ENCODE measurements around the gene IPMK.

IPMK gene

DNA sequence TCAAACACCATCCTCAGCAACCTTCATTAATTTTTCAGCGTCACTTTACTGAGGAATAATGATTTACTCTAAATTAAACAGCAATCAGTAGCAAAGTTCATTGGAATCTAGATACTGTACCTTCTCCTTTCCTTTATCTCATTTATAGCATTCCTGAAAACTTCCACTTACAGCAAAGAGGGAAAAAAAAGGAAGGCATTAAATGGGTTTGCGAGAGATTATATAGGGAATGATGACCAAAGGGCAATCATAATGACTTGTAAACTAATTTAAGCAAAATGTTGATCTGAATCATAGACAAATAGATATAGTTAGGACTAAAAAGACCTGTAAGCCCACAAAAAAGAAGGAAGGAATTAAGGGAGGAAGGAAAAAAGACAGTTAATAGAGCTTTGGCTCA lies 42.0 kb downstream of the IPMK start:
- DNase-seq (no peak), ATAC-seq (replicated peaks) (no peak)
- peaks cover 0 to under 1% of the 10 kb centered on the region in 2 donors for H3K4me1 Mint-ChIP-seq
- no peaks in the 10 kb centered on the region for H3K27me3 Mint-ChIP-seq
- no peak overlapping the region for H3K4me3 Mint-ChIP-seq
- H3K27ac Mint-ChIP-seq: no peak overlapping the region
- peaks cover 12 to 35% of the 10 kb centered on the region in 2 donors for H3K36me3 Mint-ChIP-seq
- H3K9me3 Mint-ChIP-seq: no peaks in the 10 kb centered on the region

DNA sequence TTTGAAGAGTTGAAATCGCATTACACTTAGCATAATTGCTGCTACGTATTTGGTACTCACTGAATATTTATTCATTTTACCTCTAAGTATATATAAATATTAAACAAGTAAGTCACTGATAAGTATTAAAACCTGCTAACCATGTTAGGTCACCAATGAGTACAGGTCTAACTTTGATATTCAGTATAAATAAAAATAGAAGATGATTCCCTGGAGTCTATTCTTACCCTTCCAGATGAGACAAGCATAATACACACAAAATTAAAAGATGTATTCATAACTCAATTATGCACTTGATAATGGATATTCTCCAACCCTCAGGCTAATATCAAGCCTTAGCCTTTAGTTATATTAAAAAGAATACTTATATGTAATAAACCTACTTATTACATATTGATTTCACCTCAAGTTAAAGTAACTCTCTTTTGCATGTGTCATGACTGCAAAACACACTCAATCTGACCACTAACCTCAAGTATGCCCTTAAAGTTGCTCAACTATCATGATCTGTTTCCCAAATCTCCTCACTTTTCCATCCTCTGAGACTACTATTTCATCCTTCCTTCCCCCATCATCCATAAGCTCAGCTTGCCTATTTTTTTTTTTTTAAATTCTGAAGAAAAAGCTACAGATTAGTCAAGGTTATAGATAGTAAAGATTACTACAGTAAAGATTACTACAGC lies 46.8 kb downstream of the IPMK start:
- H3K36me3 Mint-ChIP-seq: peaks cover 6 to 19% of the 10 kb centered on the region in 2 donors
- no peak overlapping the region for H3K27ac Mint-ChIP-seq
- H3K4me3 Mint-ChIP-seq: no peak overlapping the region

GRCh38 chr10:58219875-58220274 lies 47.8 kb downstream of the IPMK start:
- peaks cover 6 to 17% of the 10 kb centered on the region in 2 donors for H3K36me3 Mint-ChIP-seq
- DNase-seq (no peak), ATAC-seq (replicated peaks) (no peak)
- no peak overlapping the region for H3K27ac Mint-ChIP-seq
- H3K27me3 Mint-ChIP-seq: no peaks in the 10 kb centered on the region
- no peaks in the 10 kb centered on the region for H3K9me3 Mint-ChIP-seq
- H3K4me1 Mint-ChIP-seq: peaks cover 0 to 2% of the 10 kb centered on the region in 2 donors
- H3K4me3 Mint-ChIP-seq: no peak overlapping the region

More for the DNA sequence above, 46.8 kb downstream of the IPMK start:
- DNase-seq (no peak), ATAC-seq (replicated peaks) (no peak)
- no peaks in the 10 kb centered on the region for H3K9me3 Mint-ChIP-seq
- H3K27me3 Mint-ChIP-seq: no peaks in the 10 kb centered on the region
- peaks cover 0 to 2% of the 10 kb centered on the region in 2 donors for H3K4me1 Mint-ChIP-seq

GRCh38 chr10:58217612-58218011 lies 50.1 kb downstream of the IPMK start:
- no peak overlapping the region for H3K4me3 Mint-ChIP-seq
- H3K36me3 Mint-ChIP-seq: peaks cover 16 to 26% of the 10 kb centered on the region in 2 donors
- ATAC-seq (replicated peaks) (no peak), DNase-seq (no peak)
- H3K27me3 Mint-ChIP-seq: no peaks in the 10 kb centered on the region
- H3K9me3 Mint-ChIP-seq: no peaks in the 10 kb centered on the region
- H3K27ac Mint-ChIP-seq: no peak overlapping the region
- peaks cover 0 to 2% of the 10 kb centered on the region in 2 donors for H3K4me1 Mint-ChIP-seq

GRCh38 chr10:58212622-58213021 lies 55.1 kb downstream of the IPMK start:
- Mint-ChIP-seq H3K4me3 (no peak overlapping the region), H3K36me3 (peaks cover 35 to 48% of the 10 kb centered on the region in 2 donors), H3K9me3 (peaks cover 4 to 5% of the 10 kb centered on the region in 2 donors), H3K27ac (no peak overlapping the region), H3K4me1 (no peaks in the 10 kb centered on the region), H3K27me3 (no peaks in the 10 kb centered on the region)
- ATAC-seq (replicated peaks) (no peak), DNase-seq (no peak)

DNA sequence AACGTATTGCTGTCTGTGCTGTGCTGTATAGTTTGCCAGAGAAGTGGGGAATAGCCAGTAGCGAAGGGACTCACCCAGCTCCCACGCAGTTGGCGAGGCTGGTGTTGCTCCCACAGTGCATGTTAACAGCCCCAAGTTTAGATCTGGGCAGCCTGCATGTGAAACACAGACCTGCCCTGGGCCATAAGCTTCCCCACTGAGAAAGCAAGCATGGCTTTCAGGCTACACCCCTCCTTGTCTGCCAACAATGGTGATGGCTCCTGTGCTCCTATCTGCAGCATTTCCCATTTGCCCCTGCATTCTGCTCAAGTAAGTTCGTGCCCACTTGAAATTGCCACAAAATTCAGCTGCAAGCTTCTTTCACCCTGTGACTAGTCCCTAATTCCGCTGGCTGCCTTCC lies 57.5 kb downstream of the IPMK start:
- Mint-ChIP-seq H3K4me1 (no peaks in the 10 kb centered on the region), H3K9me3 (peaks cover 4 to 5% of the 10 kb centered on the region in 2 donors), H3K27me3 (no peaks in the 10 kb centered on the region), H3K27ac (no peak overlapping the region), H3K4me3 (no peak overlapping the region), H3K36me3 (peaks cover 32 to 49% of the 10 kb centered on the region in 2 donors)
- no peak for ATAC-seq (replicated peaks)
- no peak for DNase-seq

DNA sequence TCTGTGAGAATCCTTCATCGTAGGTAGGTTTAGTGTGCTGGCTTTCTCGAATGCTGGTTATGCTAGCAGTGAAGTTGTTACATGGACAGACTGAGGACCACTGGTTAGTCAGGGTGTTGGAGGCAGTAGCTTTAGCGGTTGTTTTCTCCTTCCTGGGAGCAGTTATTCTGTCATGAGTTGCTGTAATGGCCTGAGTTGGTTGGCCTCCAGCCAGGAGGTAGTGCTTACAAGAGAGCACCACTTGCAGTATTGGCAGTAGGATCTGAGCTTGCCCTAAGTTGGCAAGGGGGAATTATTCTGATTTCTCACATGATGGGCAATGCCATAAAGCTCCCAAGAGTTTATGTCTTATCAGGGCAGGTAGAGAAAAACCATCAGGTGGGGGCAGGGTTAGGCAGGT lies 58.0 kb downstream of the IPMK start:
- Mint-ChIP-seq H3K36me3 (peaks cover 28 to 44% of the 10 kb centered on the region in 2 donors), H3K27me3 (no peaks in the 10 kb centered on the region), H3K4me3 (no peak overlapping the region), H3K9me3 (peaks cover 4 to 5% of the 10 kb centered on the region in 2 donors), H3K4me1 (no peaks in the 10 kb centered on the region), H3K27ac (no peak overlapping the region)
- DNase-seq (no peak), ATAC-seq (replicated peaks) (no peak)

GRCh38 chr10:58206251-58206650 lies 61.4 kb downstream of the IPMK start:
- DNase-seq (no peak), ATAC-seq (replicated peaks) (no peak)
- no peak overlapping the region for H3K27ac Mint-ChIP-seq
- H3K4me1 Mint-ChIP-seq: no peaks in the 10 kb centered on the region
- peaks cover 4 to 5% of the 10 kb centered on the region in 2 donors for H3K9me3 Mint-ChIP-seq
- no peak overlapping the region for H3K4me3 Mint-ChIP-seq
- H3K27me3 Mint-ChIP-seq: no peaks in the 10 kb centered on the region
- peaks cover 16 to 31% of the 10 kb centered on the region in 2 donors for H3K36me3 Mint-ChIP-seq

GRCh38 chr10:58201704-58202103 lies 66.0 kb downstream of the IPMK start:
- H3K9me3 Mint-ChIP-seq: no peaks in the 10 kb centered on the region
- ATAC-seq (replicated peaks) (no peak), DNase-seq (no peak)
- peaks cover 4 to 11% of the 10 kb centered on the region in 2 donors for H3K36me3 Mint-ChIP-seq
- H3K27ac Mint-ChIP-seq: no peak overlapping the region
- H3K4me1 Mint-ChIP-seq: no peaks in the 10 kb centered on the region
- H3K4me3 Mint-ChIP-seq: no peak overlapping the region
- H3K27me3 Mint-ChIP-seq: no peaks in the 10 kb centered on the region

DNA sequence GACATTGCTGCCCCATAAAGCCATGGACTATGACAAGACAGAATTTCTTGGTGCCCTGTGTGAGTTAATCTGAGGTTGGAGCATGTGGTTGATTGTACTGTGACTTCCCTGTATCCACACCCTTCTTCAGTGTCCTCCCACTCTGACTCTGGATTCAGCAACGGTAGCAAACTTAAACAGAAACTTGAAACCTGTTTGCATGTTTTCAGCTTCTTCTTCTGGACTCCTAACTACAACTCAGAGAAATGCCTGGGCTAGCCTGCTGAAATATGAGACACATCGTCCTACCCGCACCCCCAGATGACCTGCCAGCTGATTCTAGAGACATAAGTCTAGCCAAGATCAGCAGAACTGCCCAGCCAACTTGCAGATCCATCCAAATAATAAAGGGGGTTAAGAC lies 78.4 kb downstream of the IPMK start:
- ATAC-seq (replicated peaks) (no peak), DNase-seq (no peak)
- no peak overlapping the region for H3K27ac Mint-ChIP-seq
- peaks cover 5 to 6% of the 10 kb centered on the region in 2 donors for H3K4me1 Mint-ChIP-seq
- H3K36me3 Mint-ChIP-seq: peaks cover 1 to 5% of the 10 kb centered on the region in 2 donors
- H3K9me3 Mint-ChIP-seq: no peaks in the 10 kb centered on the region
- peaks cover 5 to 8% of the 10 kb centered on the region in 2 donors for H3K27me3 Mint-ChIP-seq
- H3K4me3 Mint-ChIP-seq: no peak overlapping the region

DNA sequence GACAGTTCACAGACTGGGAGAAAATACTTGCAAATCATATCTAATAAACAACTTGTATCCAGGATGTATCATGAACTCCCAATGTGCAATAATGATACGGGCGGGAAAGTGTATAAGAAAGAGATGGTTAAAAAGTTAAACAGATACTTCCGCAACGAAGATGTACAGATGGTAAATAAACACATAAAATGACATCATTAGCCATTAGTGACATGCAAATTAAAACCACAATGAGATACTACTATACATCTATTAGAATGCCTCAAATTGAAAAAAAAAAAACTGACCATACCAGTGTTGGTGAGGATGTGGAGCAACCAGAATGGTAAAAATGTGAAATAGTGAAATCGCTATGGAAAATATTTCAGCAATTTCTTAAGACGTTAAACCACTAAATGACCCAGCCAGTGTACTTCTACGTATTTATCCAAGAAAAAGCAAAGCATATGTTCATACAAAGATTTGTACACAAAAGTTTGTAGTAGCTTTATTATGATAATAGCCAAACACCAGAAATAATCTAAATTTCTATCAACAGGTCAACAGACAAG lies 83.5 kb downstream of the IPMK start:
- no peak for DNase-seq
- Mint-ChIP-seq H3K27me3 (peaks cover 5 to 8% of the 10 kb centered on the region in 2 donors), H3K4me1 (peaks cover 5 to 6% of the 10 kb centered on the region in 2 donors), H3K9me3 (no peaks in the 10 kb centered on the region), H3K27ac (no peak overlapping the region), H3K4me3 (no peak overlapping the region), H3K36me3 (no peaks in the 10 kb centered on the region)
- no peak for ATAC-seq (replicated peaks)

DNA sequence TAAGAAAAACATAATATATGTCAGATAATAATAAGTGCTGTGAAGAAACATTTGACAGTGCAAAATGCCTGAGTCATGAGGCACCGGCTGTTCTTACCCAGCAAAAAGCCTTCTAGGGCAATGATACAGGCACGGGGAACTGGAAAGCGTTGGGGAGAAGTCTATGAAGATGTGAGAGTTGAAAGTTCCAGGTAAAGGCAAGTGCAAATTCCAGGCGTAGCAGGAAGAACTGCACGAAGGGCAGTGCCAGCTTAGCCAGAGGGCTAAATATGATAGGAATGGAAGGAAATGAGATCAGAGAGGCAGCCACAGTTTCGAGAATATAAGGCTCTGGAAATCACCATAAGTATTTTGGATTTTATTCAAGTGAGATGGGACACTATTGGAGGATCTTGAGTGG lies 87.0 kb downstream of the IPMK start:
- Mint-ChIP-seq H3K4me3 (no peak overlapping the region), H3K9me3 (no peaks in the 10 kb centered on the region), H3K27me3 (peaks cover 0 to under 1% of the 10 kb centered on the region in 2 donors), H3K27ac (no peak overlapping the region), H3K4me1 (no peaks in the 10 kb centered on the region), H3K36me3 (no peaks in the 10 kb centered on the region)
- ATAC-seq (replicated peaks) (no peak), DNase-seq (no peak)

DNA sequence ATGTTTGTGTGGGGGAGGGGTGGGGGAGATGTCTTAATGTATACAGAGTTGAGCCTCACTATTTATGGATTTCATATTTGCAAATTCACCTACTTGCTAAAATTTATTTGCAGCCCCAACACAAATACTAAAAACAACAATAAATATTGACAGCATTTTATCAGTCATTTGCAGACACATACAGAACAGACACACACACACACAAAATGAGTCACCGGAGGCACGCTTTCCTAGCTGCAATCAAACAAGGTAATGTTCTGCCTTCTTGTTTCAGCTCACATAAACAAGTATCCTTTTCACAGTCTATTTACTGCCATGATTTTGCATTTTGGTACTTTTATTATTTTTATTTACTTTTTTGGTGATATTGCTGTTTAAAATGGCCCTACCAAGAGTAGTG lies 88.5 kb downstream of the IPMK start:
- Mint-ChIP-seq H3K4me3 (no peak overlapping the region), H3K36me3 (no peaks in the 10 kb centered on the region), H3K27ac (no peak overlapping the region), H3K4me1 (no peaks in the 10 kb centered on the region), H3K27me3 (peaks cover 0 to 8% of the 10 kb centered on the region in 2 donors), H3K9me3 (no peaks in the 10 kb centered on the region)
- no peak for ATAC-seq (replicated peaks)
- no peak for DNase-seq

- no peaks in the 10 kb centered on the region for H3K36me3 Mint-ChIP-seq
- H3K27ac Mint-ChIP-seq: no peak overlapping the region
- peaks cover 0 to 8% of the 10 kb centered on the region in 2 donors for H3K27me3 Mint-ChIP-seq
- no peak overlapping the region for H3K4me3 Mint-ChIP-seq
- ATAC-seq (replicated peaks): no peak
- no peaks in the 10 kb centered on the region for H3K4me1 Mint-ChIP-seq
- no peak for DNase-seq
- no peaks in the 10 kb centered on the region for H3K9me3 Mint-ChIP-seq
Observed at GRCh38 chr10:58178811-58179210, 88.9 kb downstream of the IPMK start.

DNA sequence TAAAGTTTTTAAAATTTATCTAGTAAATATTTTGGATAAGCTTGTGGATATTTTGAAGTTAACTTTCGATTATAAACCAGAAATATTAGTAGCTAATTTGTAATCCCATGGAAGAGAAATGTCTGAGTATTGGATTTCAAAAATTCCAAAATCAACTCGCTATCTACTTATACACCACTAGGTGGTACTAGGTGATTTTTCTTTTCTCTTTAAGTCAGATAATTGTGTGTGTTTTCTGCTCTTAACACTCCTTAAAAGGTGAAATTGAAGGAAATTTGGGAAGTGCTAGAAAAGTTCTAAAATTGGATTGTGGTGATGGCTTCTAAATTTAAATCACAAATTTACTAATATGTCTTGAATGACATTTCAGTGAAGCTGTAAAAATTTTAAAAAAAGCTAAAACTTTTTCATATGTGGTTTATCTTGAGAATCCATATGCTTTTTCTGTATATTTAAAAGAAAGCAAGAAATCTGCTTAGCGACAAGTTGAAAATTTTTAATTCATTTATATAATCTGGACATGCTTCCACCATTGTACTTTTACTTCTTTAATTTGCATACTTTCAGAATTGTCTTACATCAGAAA lies 90.2 kb downstream of the IPMK start:
- Mint-ChIP-seq H3K27me3 (peaks cover 0 to 8% of the 10 kb centered on the region in 2 donors), H3K27ac (no peak overlapping the region), H3K36me3 (no peaks in the 10 kb centered on the region), H3K4me1 (no peaks in the 10 kb centered on the region), H3K9me3 (peaks cover 0 to 3% of the 10 kb centered on the region in 2 donors), H3K4me3 (no peak overlapping the region)
- no peak for ATAC-seq (replicated peaks)
- DNase-seq: no peak

All from stimulated activated naive B cell treated with anti-CD40 and anti-IgM and Interleukin-4, amounts not matched to agents 10 μg/mL and 1 μg/mL and 100 μg/mL, for 72 hours (primary cell).